ENCODE results near the gene LIPJ. TPM values are rescaled to one million over a fixed set of nuclear protein-coding genes. Genes with fewer than 3 reads are reported as not detected.

The LIPJ gene
- total RNA-seq, 2 donors from 2014 or later = not detected

DNA sequence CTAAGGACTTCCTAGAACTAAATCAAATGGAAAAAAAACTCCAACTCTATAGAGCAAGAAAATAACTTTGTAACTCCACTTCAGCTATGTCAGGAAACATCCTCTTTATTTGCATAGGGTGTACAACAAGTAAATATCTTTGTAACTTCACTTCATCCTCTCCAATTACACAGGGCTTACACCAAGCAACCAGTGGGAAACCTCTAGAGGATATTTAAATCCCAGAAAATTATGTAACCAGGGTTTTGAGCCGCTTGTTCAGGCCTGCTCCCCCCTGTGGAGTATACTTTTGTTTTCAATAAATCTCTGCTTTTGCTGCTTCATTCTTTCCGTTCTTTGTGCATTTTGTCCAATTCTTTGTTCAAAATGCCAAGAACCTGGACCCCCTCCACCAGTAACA lies 22.2 kb downstream of the LIPJ start:
- H3K27me3 ChIP-seq (ENCODE audit: control insufficient read depth, insufficient read depth, low read length, poor library complexity, severe bottlenecking) = no peaks in the 10 kb centered on the region
- no peak overlapping the region for H3K9ac ChIP-seq (ENCODE audit: extremely low read depth, low read length, poor library complexity, severe bottlenecking)

GRCh38 chr10:88616250-88616977 lies 29.9 kb downstream of the LIPJ start:
- Mint-ChIP-seq H3K4me3 (no peak overlapping the region), H3K27ac (no peak overlapping the region), H3K9me3 (peaks cover 4% of the 10 kb centered on the region), H3K4me1 (peaks cover 10% of the 10 kb centered on the region), H3K36me3 (ENCODE audit: low read depth) (no peaks in the 10 kb centered on the region), H3K27me3 (ENCODE audit: insufficient read depth) (no peaks in the 10 kb centered on the region)
- Histone ChIP-seq H3K4me1 (ENCODE audit: control insufficient read depth, insufficient read depth, low read length) (no peaks in the 10 kb centered on the region), H3K36me3 (ENCODE audit: control insufficient read depth, insufficient read depth, low read length) (no peaks in the 10 kb centered on the region), H3K4me3 (ENCODE audit: low read length) (no peak overlapping the region), H3K9me3 (ENCODE audit: control insufficient read depth, low read length) (no peaks in the 10 kb centered on the region), H3K27me3 (ENCODE audit: control insufficient read depth, insufficient read depth, low read length, poor library complexity, severe bottlenecking) (no peaks in the 10 kb centered on the region), H3K27ac (ENCODE audit: low read depth, low read length) (no peak overlapping the region), H3K9ac (ENCODE audit: extremely low read depth, low read length, poor library complexity, severe bottlenecking) (no peak overlapping the region)
- DNase-seq = no peak
- 93 to 99% methylated on average over 14 to 18 of the region's 18 CpGs for WGBS, 2 experiments (ENCODE audit: insufficient coverage in 1 of 2, insufficient read length in 1 of 2)
- no peak for TF ChIP-seq CTCF (conservative IDR thresholded peaks at IDR 0.05)

More for the DNA sequence above, 22.2 kb downstream of the LIPJ start:
- 79 to 80% methylated on average over 1 to 2 of the region's 2 CpGs for WGBS, 2 experiments (ENCODE audit: insufficient coverage in 1 of 2, insufficient read length in 1 of 2)
- Histone ChIP-seq H3K36me3 (ENCODE audit: control insufficient read depth, insufficient read depth, low read length) (no peaks in the 10 kb centered on the region), H3K4me3 (ENCODE audit: low read length) (no peak overlapping the region), H3K27ac (ENCODE audit: low read depth, low read length) (no peak overlapping the region), H3K4me1 (ENCODE audit: control insufficient read depth, insufficient read depth, low read length) (no peaks in the 10 kb centered on the region), H3K9me3 (ENCODE audit: control insufficient read depth, low read length) (no peaks in the 10 kb centered on the region)
- Mint-ChIP-seq H3K27ac (no peak overlapping the region), H3K36me3 (ENCODE audit: low read depth) (no peaks in the 10 kb centered on the region), H3K27me3 (ENCODE audit: insufficient read depth) (peaks cover 6% of the 10 kb centered on the region), H3K4me1 (peaks cover 20% of the 10 kb centered on the region), H3K4me3 (no peak overlapping the region), H3K9me3 (no peaks in the 10 kb centered on the region)
- no peak for TF ChIP-seq CTCF (conservative IDR thresholded peaks at IDR 0.05)
- no peak for DNase-seq

DNA sequence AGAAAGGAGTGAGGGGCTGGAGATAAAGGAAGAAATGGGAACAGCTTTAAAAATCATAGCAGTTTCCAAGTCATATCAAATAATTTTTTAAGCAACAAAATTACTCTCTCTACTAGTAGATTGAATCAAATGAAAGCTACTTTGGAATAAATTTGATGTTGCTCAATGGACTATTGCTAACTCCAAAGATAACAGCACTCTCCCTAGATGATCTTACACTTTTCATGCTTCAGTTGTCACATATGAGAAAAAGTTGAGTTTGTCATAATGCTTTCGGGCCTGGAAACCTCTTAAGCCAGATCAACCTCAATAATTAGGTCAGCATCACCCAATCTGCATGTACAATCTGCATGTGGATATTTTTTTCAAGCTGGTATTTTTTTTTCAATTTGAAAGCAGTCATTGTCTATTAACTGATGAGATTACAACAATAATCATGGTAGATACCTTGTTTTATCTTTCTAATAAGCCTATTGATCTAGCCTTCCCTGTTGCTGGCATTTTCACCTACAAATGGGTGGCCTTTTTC lies 31.3 kb downstream of the LIPJ start:
- no peak for DNase-seq
- Mint-ChIP-seq H3K4me3 (no peak overlapping the region), H3K9me3 (peaks cover 4% of the 10 kb centered on the region), H3K27me3 (ENCODE audit: insufficient read depth) (no peaks in the 10 kb centered on the region), H3K27ac (no peak overlapping the region), H3K36me3 (ENCODE audit: low read depth) (no peaks in the 10 kb centered on the region), H3K4me1 (no peaks in the 10 kb centered on the region)
- Histone ChIP-seq H3K27ac (ENCODE audit: low read depth, low read length) (no peak overlapping the region), H3K4me1 (ENCODE audit: control insufficient read depth, insufficient read depth, low read length) (no peaks in the 10 kb centered on the region), H3K9ac (ENCODE audit: extremely low read depth, low read length, poor library complexity, severe bottlenecking) (no peak overlapping the region), H3K4me3 (ENCODE audit: low read length) (no peak overlapping the region), H3K36me3 (ENCODE audit: control insufficient read depth, insufficient read depth, low read length) (no peaks in the 10 kb centered on the region), H3K9me3 (ENCODE audit: control insufficient read depth, low read length) (no peaks in the 10 kb centered on the region), H3K27me3 (ENCODE audit: control insufficient read depth, insufficient read depth, low read length, poor library complexity, severe bottlenecking) (no peaks in the 10 kb centered on the region)
- WGBS, 2 experiments (ENCODE audit: insufficient coverage in 1 of 2, insufficient read length in 1 of 2) = 83% methylated on average over 1 of the region's 1 CpG; no CpG with 5 or more reads in 1 of the 2 experiments
- no peak for TF ChIP-seq CTCF (conservative IDR thresholded peaks at IDR 0.05)

All from endodermal cell (in vitro differentiated cells).